NCI-H524 (cell line): ENCODE data around the gene CYP27B1.

Source experiments
- DNase-seq, 2 experiments: peaks; one replicate each; lab custom pipeline; 2025; lab: John Stamatoyannopoulos, UW

CYP27B1 gene

DNA sequence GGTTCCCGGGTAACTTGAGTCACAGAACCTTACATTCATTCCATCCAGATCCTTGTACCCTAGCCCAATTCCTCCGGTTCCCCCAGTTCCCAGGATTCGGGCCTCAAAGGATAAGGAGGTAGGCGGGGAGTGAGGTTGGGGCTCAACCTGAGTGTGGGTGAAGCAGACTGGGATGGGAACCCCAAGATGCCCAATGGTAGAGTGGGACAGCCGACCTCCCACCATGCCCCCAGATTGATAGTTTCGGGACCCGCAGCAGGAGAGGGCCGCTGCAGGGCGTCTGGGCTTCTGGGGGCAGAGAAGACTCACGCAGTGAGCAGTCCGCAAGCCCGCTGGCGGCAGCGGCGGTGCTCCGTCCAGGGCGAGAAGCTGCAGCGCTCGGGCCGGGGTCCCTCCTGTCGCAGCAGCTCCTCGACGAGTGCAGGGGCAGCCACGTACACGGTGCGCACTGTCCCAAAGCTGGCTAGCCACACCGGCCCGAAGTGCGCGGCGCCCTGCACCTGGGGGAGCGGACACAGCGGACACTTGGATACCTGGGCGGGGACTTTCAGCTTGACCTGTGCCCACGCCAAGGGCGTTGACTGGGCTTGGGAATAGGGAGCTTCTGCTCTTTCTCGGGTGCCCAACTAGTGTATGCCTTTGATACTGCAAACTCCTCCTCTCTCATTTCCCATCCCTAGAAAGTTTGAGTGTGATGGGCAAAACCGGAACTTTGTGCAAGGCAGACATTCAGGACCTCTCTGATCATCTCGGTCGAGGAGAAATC, 997 bp downstream of the CYP27B1 start:
- DNase-seq, result peak in 1 of 2 experiments; percentile 39

DNA sequence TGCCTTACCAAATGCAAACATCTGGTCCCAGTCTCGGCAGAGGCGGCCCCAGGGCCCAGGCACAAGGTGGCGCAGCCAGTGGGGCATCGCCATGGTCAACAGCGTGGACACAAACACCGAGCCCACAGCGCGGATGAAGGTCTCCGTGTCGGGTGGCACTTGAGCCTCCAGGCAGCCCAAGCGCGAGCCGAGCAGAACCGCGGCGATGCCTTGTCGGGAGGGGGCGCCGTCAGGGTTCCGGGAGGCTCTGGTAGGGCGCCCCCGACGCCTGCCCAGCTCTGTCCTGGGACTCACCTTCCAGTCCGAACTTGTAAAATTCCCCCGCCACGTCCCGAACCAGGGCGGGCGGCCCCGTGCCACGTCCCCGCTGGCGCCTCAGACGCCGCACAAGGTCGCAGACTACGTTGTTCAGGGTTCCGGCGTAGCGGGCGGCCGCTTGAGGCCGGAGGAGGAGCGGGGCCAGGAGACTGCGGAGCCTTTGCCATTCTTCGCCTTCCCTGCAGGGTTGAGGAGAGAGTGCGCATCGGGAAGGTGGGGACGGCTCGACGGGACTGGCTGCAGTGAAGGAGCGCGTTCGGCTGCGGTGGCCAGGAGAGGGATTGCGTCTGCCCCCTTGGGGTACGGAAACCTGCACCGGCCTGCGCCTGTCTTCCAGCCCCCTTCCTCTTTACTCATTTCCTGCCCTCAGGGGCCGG, 1.7 kb downstream of the CYP27B1 start:
- DNase-seq, result peak in 1 of 2 experiments; percentile 48

GRCh38 chr12:57764662-57765002, 2.2 kb downstream of the CYP27B1 start:
- DNase-seq, result no peak

DNA sequence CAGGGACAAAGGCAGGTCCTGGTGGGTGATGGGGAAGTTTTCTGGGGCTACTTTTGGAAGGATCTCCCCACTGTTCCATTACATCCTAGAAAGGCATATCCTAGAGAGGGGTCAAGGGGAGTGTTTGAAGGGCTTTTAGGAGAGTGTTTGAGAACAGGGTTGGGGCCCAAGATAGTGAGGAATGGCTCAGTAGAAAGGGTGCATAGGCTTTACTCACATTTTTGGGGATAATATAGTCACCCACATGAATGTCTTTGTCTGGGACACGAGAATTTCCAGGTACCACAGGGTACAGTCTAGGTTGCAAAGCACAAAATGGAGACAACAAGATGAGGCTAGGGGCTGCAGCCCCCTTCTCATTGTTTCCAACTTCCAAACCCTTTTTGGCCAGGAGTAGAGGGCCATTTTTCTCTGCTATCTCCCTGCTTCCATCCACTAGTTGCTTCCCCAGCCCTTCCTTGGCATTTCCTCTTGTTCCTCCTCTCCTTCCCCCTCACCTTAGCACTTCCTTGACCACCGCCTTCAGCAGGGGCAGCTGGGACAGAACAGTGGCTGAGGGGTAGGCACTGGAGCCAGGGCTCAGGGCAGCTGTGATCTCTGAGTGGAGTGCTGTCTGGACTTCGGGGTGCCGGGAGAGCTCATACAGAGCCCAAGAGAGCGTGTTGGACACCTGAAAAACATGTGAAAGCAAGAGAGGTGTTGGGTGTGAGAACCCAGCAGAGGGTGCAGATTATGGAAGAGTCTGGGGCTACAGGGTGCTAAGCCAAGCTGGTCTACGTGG, 2.8 kb downstream of the CYP27B1 start:
- DNase-seq, result no peak

GRCh38 chr12:57762463-57762862, 4.4 kb downstream of the CYP27B1 start:
- DNase-seq, result peak in 1 of 2 experiments; percentile 19

DNA sequence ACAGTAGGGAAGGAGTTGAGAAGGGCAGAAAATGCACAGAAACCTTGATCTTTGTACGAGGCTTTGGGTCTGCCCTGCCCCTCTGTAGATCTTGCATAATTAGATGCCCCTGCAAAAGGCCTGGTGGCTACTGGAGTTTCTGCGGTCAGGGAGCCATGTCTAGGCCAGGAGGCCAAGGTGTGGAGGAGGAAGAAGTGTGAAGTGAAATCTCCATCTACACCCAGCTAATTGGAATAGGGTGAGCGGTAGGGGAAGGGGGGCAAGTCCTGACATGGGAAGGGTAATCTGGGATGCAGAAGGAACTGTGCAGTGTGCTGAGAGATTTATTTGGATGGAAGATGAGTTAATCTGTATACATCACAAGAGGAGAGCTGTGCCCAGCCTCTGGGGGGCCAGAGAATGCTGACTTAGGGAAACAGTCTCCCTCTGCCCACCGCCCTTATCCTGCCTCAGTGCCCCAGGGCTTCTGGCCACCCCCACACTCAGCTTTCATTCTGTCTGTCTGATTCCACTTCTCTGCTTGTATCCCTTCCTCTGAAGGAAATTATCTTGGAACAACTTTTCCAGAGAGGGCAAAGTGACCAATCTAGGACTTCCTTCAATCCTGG, 5.4 kb downstream of the CYP27B1 start:
- no peak for DNase-seq

- no peak for DNase-seq
These were observed 6.4 kb downstream of the CYP27B1 start for GRCh38 chr12:57760347-57760982.

DNA sequence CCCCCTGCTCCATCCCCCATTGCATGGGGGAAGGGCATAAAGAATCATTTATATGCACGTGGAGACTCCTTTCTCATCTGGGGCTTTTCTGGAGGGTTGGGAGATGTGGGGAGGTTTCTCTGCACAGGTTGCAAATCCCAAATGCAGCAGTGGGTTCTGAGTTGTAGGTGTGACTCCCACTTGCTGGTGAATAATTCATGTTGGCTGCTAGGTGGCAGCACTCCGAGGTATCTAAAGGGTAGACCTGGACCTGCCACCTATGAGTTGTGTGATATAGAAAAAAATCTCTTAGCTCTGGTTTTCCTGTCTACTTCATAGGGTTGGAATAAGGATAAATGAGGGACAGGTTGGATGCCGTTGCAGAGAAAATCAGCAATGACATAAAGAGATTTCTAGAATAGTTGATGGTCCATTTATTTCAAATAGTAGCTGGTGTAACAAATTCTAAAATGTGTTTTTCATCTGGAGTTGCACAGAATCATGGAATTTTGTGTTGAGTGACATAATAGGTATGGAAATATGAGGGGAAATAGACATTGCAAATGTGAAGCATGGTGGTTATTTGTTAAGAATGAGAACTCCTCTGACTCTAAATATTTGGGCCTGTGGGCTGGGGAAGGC, 7.4 kb downstream of the CYP27B1 start:
- DNase-seq, result peak in 1 of 2 experiments; percentile 40

GRCh38 chr12:57758552-57759359, 8.1 kb downstream of the CYP27B1 start:
- DNase-seq, result no peak

GRCh38 chr12:57757771-57758170, 9.1 kb downstream of the CYP27B1 start:
- no peak for DNase-seq

DNA sequence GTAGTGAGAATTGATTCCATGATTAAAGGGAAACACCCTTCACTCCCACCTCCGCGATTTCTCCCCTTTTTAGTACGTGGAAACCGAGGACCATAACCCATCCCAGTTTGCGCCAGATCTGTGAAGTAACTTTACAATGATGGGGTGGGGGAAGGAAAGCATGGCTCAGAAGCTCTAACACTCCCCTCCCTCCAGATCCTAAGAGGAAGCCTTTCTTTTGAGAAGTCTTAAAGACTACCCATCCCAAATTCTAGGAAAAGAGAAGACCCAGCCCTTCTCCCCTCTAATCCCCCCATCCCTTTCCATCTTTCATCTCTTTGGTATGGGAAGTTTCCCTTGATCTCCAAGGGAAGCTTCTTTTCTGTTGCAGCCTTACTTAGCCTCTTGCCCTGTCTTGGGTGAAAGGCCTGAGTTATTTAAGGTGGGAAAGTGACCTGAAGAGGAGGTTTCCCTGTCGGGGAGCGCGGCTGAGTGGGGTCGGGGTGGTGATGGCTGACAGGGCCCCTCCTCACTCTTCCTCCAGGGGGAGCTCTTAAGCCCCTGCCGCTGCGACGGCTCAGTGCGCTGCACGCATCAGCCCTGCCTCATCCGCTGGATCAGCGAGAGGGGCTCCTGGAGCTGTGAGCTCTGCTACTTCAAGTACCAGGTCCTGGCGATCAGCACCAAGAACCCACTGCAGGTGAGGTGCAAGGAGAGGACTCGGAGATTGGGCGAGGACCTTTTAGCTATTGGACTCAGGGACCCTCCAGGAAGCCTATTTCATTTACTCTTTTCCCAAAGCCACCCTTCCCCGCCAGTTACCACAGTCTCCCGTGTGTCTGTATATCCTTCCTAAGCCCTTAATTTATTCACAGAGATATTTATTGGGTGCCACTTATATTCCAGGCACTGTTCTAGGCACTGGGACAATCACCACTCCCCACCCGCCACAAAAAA, 10.2 kb downstream of the CYP27B1 start:
- DNase-seq, result peak in 1 of 2 experiments; percentile 33

DNA sequence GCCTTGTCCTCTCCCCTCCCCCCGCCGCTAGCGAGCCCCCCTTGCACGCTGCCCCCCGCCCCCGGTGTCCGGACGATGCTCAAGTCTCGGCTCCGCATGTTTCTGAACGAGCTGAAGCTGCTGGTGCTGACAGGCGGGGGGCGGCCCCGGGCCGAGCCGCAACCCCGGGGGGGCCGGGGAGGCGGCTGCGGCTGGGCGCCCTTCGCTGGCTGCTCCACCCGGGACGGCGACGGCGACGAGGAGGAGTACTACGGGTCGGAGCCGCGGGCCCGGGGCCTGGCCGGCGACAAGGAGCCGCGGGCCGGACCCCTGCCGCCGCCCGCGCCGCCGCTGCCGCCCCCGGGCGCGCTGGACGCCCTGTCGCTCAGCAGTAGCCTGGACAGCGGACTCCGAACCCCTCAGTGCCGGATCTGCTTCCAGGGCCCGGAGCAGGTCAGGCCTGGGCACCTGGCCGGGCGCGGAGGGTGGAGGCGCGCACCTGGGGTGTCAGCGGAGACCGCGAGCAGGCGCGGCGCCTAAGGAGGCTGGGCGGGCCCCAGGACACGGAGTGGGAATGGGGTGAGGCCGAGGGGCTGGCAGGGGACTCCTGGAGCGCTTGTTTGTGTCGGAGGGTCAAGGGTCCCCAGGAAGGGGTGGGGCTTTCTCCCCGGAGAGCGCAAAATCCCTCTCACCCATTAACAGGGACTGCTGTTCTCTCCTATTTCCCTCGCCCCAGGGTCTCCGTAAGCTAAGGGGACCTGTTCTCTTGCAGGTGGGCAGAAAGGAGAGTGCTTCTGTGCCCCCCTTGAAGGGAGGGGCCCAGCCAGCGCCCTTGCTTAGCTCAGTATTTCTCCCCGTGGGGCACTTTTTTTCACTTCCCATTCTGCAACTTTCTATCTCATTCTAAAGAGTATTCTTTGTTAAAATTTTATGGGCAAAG, 11.2 kb downstream of the CYP27B1 start:
- peak in 1 of 2 experiments; percentile 22 for DNase-seq

- no peak for DNase-seq
These were observed 11.8 kb downstream of the CYP27B1 start for GRCh38 chr12:57755194-57755453.

GRCh38 chr12:57754411-57755193, 12.3 kb downstream of the CYP27B1 start, which contains the start of gene MARCHF9:
Gene MARCHF9 (plus strand): TSS chr12:57755103. CDS start chr12:57755529, 426 bp downstream.
- peak; percentile 63 to 74 for DNase-seq

DNA sequence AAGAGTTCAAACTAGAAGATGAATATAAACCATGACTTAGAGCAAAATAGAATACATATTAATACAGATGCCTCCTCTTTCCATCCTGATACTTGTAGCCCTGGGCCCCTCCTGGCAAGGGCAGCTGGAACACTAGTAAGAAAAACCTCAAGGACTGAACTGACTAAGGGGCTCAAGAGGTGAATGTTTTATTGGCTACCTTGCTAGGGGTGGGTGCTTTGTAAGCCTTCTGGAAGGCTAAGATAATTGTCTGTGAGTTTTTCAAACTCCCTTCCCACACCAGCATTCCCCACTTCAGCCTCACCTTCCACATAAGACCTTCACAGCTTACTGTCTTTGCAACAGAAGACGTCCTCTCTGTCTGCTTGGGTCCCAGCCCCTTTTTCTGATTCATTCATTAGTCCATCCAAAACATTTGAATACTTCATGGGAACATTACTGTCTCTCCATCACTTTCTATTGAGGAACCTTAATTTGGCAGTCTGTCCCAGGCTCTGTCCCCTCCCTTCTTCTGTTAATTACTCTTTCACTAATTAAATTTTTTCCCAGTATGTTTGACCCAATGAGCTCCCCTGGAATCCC, 13.0 kb downstream of the CYP27B1 start:
- peak in 1 of 2 experiments; percentile 24 for DNase-seq

DNA sequence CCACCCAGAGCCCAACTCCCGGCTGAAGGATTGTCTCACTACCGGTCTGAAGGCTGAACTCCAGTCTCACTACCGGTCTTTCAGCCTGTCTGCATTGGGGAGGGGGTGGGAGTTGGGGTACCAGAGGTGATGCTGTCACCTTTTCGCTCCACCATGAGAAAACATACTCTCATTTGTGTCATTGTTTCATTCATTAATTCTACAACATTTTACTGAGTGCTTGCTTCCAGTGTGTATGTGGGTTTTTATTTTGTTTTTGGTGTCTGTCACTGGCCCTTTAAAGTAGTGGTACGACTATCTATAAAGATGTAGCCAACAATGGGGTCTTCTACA, 14.2 kb downstream of the CYP27B1 start:
- DNase-seq, result no peak
